ENCODE data around the gene NUP214. TPM values are rescaled to one million over a fixed set of nuclear protein-coding genes. Genes with fewer than 3 reads are reported as not detected.
"Not testable (repeated sequence)": the region's sequence is repeated elsewhere in the genome, so short reads cannot be mapped to it uniquely, and the experiment has no call there.

Gene NUP214
- total RNA-seq, 2 donors from 2014 or later: 44.3 to 55.0 TPM

GRCh38 chr9:131097126-131097947 is 28.0 kb upstream of the NUP214 start:
- ATAC-seq (ENCODE audit: insufficient number of reproducible peaks, low FRiP score, low read depth): no peak
- no peak for DNase-seq (ENCODE audit: low spot score)
- Histone ChIP-seq H3K27me3 (replicated peaks; ENCODE audit: insufficient read depth) (no peaks in the 10 kb centered on the region), H3K4me1 (ENCODE audit: control insufficient read depth in 1 of 2, low read depth in 2 of 2) (peaks cover 2 to 40% of the 10 kb centered on the region in 2 donors), H3K27ac (peak overlapping the region; percentile 30 to 53), H3K36me3 (no peaks in the 10 kb centered on the region), H3K4me3 (peak overlapping the region; percentile 74), H3K9me3 (no peaks in the 10 kb centered on the region)
- TF ChIP-seq, protein P1, sequence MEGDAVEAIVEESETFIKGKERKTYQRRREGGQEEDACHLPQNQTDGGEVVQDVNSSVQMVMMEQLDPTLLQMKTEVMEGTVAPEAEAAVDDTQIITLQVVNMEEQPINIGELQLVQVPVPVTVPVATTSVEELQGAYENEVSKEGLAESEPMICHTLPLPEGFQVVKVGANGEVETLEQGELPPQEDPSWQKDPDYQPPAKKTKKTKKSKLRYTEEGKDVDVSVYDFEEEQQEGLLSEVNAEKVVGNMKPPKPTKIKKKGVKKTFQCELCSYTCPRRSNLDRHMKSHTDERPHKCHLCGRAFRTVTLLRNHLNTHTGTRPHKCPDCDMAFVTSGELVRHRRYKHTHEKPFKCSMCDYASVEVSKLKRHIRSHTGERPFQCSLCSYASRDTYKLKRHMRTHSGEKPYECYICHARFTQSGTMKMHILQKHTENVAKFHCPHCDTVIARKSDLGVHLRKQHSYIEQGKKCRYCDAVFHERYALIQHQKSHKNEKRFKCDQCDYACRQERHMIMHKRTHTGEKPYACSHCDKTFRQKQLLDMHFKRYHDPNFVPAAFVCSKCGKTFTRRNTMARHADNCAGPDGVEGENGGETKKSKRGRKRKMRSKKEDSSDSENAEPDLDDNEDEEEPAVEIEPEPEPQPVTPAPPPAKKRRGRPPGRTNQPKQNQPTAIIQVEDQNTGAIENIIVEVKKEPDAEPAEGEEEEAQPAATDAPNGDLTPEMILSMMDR (IDR thresholded peaks at IDR 0.05): no peak

- peak overlapping the region; percentile 74 for H3K4me3 ChIP-seq
- no peak for ATAC-seq (ENCODE audit: insufficient number of reproducible peaks, low FRiP score, low read depth)
Observed at GRCh38 chr9:131097948-131098278, 27.5 kb upstream of the NUP214 start.

GRCh38 chr9:131098391-131099101 is 26.8 kb upstream of the NUP214 start:
- Histone ChIP-seq H3K27me3 (replicated peaks; ENCODE audit: insufficient read depth) (no peaks in the 10 kb centered on the region), H3K9me3 (no peaks in the 10 kb centered on the region), H3K36me3 (no peaks in the 10 kb centered on the region), H3K27ac (peak overlapping the region; percentile 28 to 30), H3K4me1 (ENCODE audit: control insufficient read depth in 1 of 2, low read depth in 2 of 2) (peaks cover 2 to 40% of the 10 kb centered on the region in 2 donors), H3K4me3 (peak overlapping the region; percentile 74)
- TF ChIP-seq, protein P1 (IDR thresholded peaks at IDR 0.05): no peak
- no peak for ATAC-seq (ENCODE audit: insufficient number of reproducible peaks, low FRiP score, low read depth)
- DNase-seq (ENCODE audit: low spot score): no peak

More at GRCh38 chr9:131097948-131098278, 27.5 kb upstream of the NUP214 start:
- H3K27ac ChIP-seq: peak overlapping the region; percentile 30 to 53
- H3K4me1 ChIP-seq (ENCODE audit: control insufficient read depth in 1 of 2, low read depth in 2 of 2): peaks cover 2 to 40% of the 10 kb centered on the region in 2 donors
- no peaks in the 10 kb centered on the region for H3K27me3 ChIP-seq (replicated peaks; ENCODE audit: insufficient read depth)
- TF ChIP-seq, protein P1 (IDR thresholded peaks at IDR 0.05): no peak
- no peaks in the 10 kb centered on the region for H3K36me3 ChIP-seq
- H3K9me3 ChIP-seq: no peaks in the 10 kb centered on the region
- DNase-seq (ENCODE audit: low spot score): no peak

- TF ChIP-seq, protein P1 (IDR thresholded peaks at IDR 0.05): no peak
- DNase-seq (ENCODE audit: low spot score): no peak
- no peaks in the 10 kb centered on the region for H3K9me3 ChIP-seq
- H3K36me3 ChIP-seq: no peaks in the 10 kb centered on the region
- peaks cover 2 to 40% of the 10 kb centered on the region in 2 donors for H3K4me1 ChIP-seq (ENCODE audit: control insufficient read depth in 1 of 2, low read depth in 2 of 2)
- no peaks in the 10 kb centered on the region for H3K27me3 ChIP-seq (replicated peaks; ENCODE audit: insufficient read depth)
- H3K27ac ChIP-seq: peak overlapping the region in 1 of 2 donors; percentile 28
- no peak for ATAC-seq (ENCODE audit: insufficient number of reproducible peaks, low FRiP score, low read depth)
- no peak overlapping the region for H3K4me3 ChIP-seq
Observed at GRCh38 chr9:131099102-131099606, 26.2 kb upstream of the NUP214 start.

- not testable (repeated sequence) for ATAC-seq (ENCODE audit: insufficient number of reproducible peaks, low FRiP score, low read depth); H3K36me3 ChIP-seq; H3K9me3 ChIP-seq; DNase-seq (ENCODE audit: low spot score); H3K27me3 ChIP-seq (replicated peaks; ENCODE audit: insufficient read depth)
- H3K4me3 ChIP-seq: peak overlapping the region; percentile 40
- H3K4me1 ChIP-seq (ENCODE audit: control insufficient read depth in 1 of 2, low read depth in 2 of 2): peaks cover 2 to 40% of the 10 kb centered on the region in 2 donors
- H3K27ac ChIP-seq: peak overlapping the region; percentile 49 to 54
Observed at GRCh38 chr9:131099845-131100244, 25.5 kb upstream of the NUP214 start.

All from thoracic aorta (tissue), 2 donors.